ENCODE data around the gene BCAS3.

Gene BCAS3

GRCh38 chr17:61388561-61389356, 711.1 kb downstream of the BCAS3 start:
- no peak for DNase-seq

GRCh38 chr17:61389670-61390478, 712.2 kb downstream of the BCAS3 start:
- peak; percentile 46 to 80 (median 57) for DNase-seq

- DNase-seq: no peak
These were observed 712.8 kb downstream of the BCAS3 start for GRCh38 chr17:61390479-61390791.

GRCh38 chr17:61391595-61392291, 714.1 kb downstream of the BCAS3 start:
- no peak for DNase-seq

GRCh38 chr17:61392679-61393078, 715.0 kb downstream of the BCAS3 start:
- DNase-seq: no peak

- DNase-seq: peak in 1 of 4 experiments; percentile 30
These were observed 715.9 kb downstream of the BCAS3 start for GRCh38 chr17:61393550-61393903.

GRCh38 chr17:61393904-61394629, 716.4 kb downstream of the BCAS3 start:
- no peak for DNase-seq

- no peak for DNase-seq
These were observed 717.2 kb downstream of the BCAS3 start for GRCh38 chr17:61394630-61395408.

- no peak for DNase-seq
These were observed 717.8 kb downstream of the BCAS3 start for GRCh38 chr17:61395409-61395982.

GRCh38 chr17:61395983-61396585, 718.4 kb downstream of the BCAS3 start:
- DNase-seq: no peak

GRCh38 chr17:61396586-61397085, 719.0 kb downstream of the BCAS3 start:
- DNase-seq: peak in 1 of 4 experiments; percentile 33

- DNase-seq: no peak
These were observed 719.6 kb downstream of the BCAS3 start for GRCh38 chr17:61397086-61397842.

- no peak for DNase-seq
These were observed 721.1 kb downstream of the BCAS3 start for GRCh38 chr17:61398721-61399130.

GRCh38 chr17:61399131-61400065, 721.7 kb downstream of the BCAS3 start, which contains the start of gene TBX2:
Gene TBX2, plus strand, starts transcription at chr17:61399843. Its CDS starts 334 bp downstream, at chr17:61400177.
- peak in 1 of 4 experiments; percentile 21 for DNase-seq

GRCh38 chr17:61400066-61400716, 722.5 kb downstream of the BCAS3 start:
- DNase-seq: peak; percentile 46 to 86 (median 68)

- no peak for DNase-seq
These were observed 723.2 kb downstream of the BCAS3 start for GRCh38 chr17:61400717-61401388.

GRCh38 chr17:61401389-61402072, 723.9 kb downstream of the BCAS3 start:
- no peak for DNase-seq
